DOHH2 (cell line): ENCODE results near the gene TMEM144.

Experiments used
- H3F3A ChIP-seq: fragments of 200-600 bp; sonication (generic), shearing (Covaris generic); 2 replicates; pipeline ENCODE4 v1.6.0; 2016; ENCODE audit warnings: antibody characterized with exemption, mild to moderate bottlenecking; ENCODE audit not compliant: control insufficient read depth, insufficient read depth
- H3K27ac ChIP-seq: fragments of 200-600 bp; sonication (generic); 2 replicates; pipeline ENCODE4 v1.5.1; 2014; ENCODE audit warnings: low read depth, mild to moderate bottlenecking, low read length, moderate library complexity
- H3K27me3 ChIP-seq: fragments of 200-600 bp; sonication (generic); 2 replicates; pipeline ENCODE4 v1.6.1; 2014; ENCODE audit warnings: mild to moderate bottlenecking, low read length, mixed read lengths; ENCODE audit not compliant: control insufficient read depth
- H3K36me3 ChIP-seq: fragments of 200-600 bp; sonication (generic); 2 replicates; pipeline ENCODE4 v1.6.1; 2014; ENCODE audit warnings: mild to moderate bottlenecking, low read length, moderate library complexity, mixed read lengths; ENCODE audit not compliant: control insufficient read depth
- H3K4me1 ChIP-seq: fragments of 200-600 bp; sonication (generic); 2 replicates; pipeline ENCODE4 v1.6.1; 2014; ENCODE audit warnings: mild to moderate bottlenecking, low read length, mixed read lengths; ENCODE audit not compliant: control insufficient read depth
- H3K4me2 ChIP-seq: fragments of 200-600 bp; sonication (generic); 2 replicates; pipeline ENCODE4 v1.6.0; 2014; ENCODE audit warnings: mild to moderate bottlenecking, low read length, moderate library complexity
- H3K4me3 ChIP-seq: fragments of 200-600 bp; sonication (generic); 2 replicates; pipeline ENCODE4 v1.5.1; 2014; ENCODE audit warnings: mild to moderate bottlenecking, low read length, mixed read lengths
- H3K79me2 ChIP-seq: fragments of 200-600 bp; sonication (generic); 2 replicates; pipeline ENCODE4 v1.6.1; 2014; ENCODE audit warnings: mild to moderate bottlenecking, low read length, mixed read lengths; ENCODE audit not compliant: control insufficient read depth
- H3K9me2 ChIP-seq: fragments of 200-600 bp; sonication (generic); replicated peaks from 2 replicates; pipeline ENCODE4 v1.6.1; 2014; ENCODE audit warnings: mild to moderate bottlenecking, low read length, mixed read lengths; ENCODE audit not compliant: control insufficient read depth
- H3K9me3 ChIP-seq: fragments of 200-600 bp; sonication (generic); 2 replicates; pipeline ENCODE4 v1.6.1; 2014; ENCODE audit warnings: antibody characterized with exemption, low read length, mixed read lengths; ENCODE audit not compliant: control insufficient read depth, insufficient read depth
- H4K20me1 ChIP-seq: fragments of 200-600 bp; sonication (generic); 2 replicates; pipeline ENCODE4 v1.6.0; 2014; ENCODE audit warnings: low read depth, mild to moderate bottlenecking, antibody characterized with exemption, low read length, moderate library complexity; ENCODE audit not compliant: control insufficient read depth, insufficient read depth
- CTCF ChIP-seq: fragments of 200-600 bp; sonication (generic); IDR thresholded peaks from one replicate; pipeline ENCODE4 v1.5.1; 2014; ENCODE audit warnings: antibody characterized with exemption, mild to moderate bottlenecking, low read depth, low read length; ENCODE audit not compliant: poor library complexity, severe bottlenecking
- EZH2phosphoT487 ChIP-seq: fragments of 200-600 bp; sonication (generic); IDR thresholded peaks from 2 replicates; pipeline ENCODE4 v1.6.1; 2017; ENCODE audit warnings: borderline replicate concordance, mild to moderate bottlenecking, antibody characterized with exemption, low read length, moderate library complexity, mixed read lengths

TMEM144 gene

GRCh38 chr4:158169506-158169905 is 40.8 kb upstream of the TMEM144 start:
- H3K4me1 ChIP-seq: peaks cover 17% of the 10 kb centered on the region
- H3K9me3 ChIP-seq: no peaks in the 10 kb centered on the region
- no peaks in the 10 kb centered on the region for H3K79me2 ChIP-seq
- no peaks in the 10 kb centered on the region for H3F3A ChIP-seq
- no peak for TF ChIP-seq EZH2phosphoT487
- no peak for TF ChIP-seq CTCF
- peak overlapping the region; percentile 44 for H3K4me2 ChIP-seq
- no peaks in the 10 kb centered on the region for H4K20me1 ChIP-seq
- peaks cover 4% of the 10 kb centered on the region for H3K27me3 ChIP-seq
- peak overlapping the region; percentile 47 for H3K4me3 ChIP-seq
- H3K27ac ChIP-seq: 0 out of 2 replicates have a peak overlapping the region, but pooled peaks have one; percentile 10
- H3K9me2 ChIP-seq: no peaks in the 10 kb centered on the region
- H3K36me3 ChIP-seq: no peaks in the 10 kb centered on the region

GRCh38 chr4:158169931-158170690 is 40.2 kb upstream of the TMEM144 start:
- no peaks in the 10 kb centered on the region for H3F3A ChIP-seq
- H3K27ac ChIP-seq: peak overlapping the region; percentile 36; the same call in 1 of the 2 replicates
- H3K4me3 ChIP-seq: peak overlapping the region; percentile 47
- TF ChIP-seq EZH2phosphoT487: no peak
- TF ChIP-seq CTCF: no peak
- no peaks in the 10 kb centered on the region for H4K20me1 ChIP-seq
- no peaks in the 10 kb centered on the region for H3K9me3 ChIP-seq
- H3K9me2 ChIP-seq: no peaks in the 10 kb centered on the region
- peak overlapping the region; percentile 4 for H3K4me2 ChIP-seq
- peaks cover 17% of the 10 kb centered on the region for H3K4me1 ChIP-seq
- H3K27me3 ChIP-seq: peaks cover 7% of the 10 kb centered on the region
- H3K79me2 ChIP-seq: no peaks in the 10 kb centered on the region
- H3K36me3 ChIP-seq: no peaks in the 10 kb centered on the region

GRCh38 chr4:158170691-158171561 is 39.4 kb upstream of the TMEM144 start:
- Histone ChIP-seq H3K9me3 (no peaks in the 10 kb centered on the region), H3K79me2 (no peaks in the 10 kb centered on the region), H3K27me3 (peaks cover 7% of the 10 kb centered on the region), H3F3A (no peaks in the 10 kb centered on the region), H3K4me3 (peak overlapping the region; percentile 47), H4K20me1 (no peaks in the 10 kb centered on the region), H3K4me1 (peaks cover 17% of the 10 kb centered on the region), H3K36me3 (no peaks in the 10 kb centered on the region), H3K9me2 (no peaks in the 10 kb centered on the region), H3K27ac (peak overlapping the region; percentile 29; the same call in 1 of the 2 replicates), H3K4me2 (peak overlapping the region; percentile 31; the same call in 1 of the 2 replicates)
- no peak for TF ChIP-seq EZH2phosphoT487
- TF ChIP-seq CTCF: peak; percentile 72
